Activated T-helper 1 cell treated with Interleukin-2 at 50 U/mL for 16 hours (primary cell): ENCODE results near the gene SPRR2B.
"Not testable (repeated sequence)": the region's sequence is repeated elsewhere in the genome, so short reads cannot be mapped to it uniquely, and the experiment has no call there.

Source experiments
- DNase-seq: peaks from one replicate; pipeline ENCODE4 v3.0.0-alpha.2; 2020; ENCODE audit warnings: low read depth

Gene SPRR2B

DNA sequence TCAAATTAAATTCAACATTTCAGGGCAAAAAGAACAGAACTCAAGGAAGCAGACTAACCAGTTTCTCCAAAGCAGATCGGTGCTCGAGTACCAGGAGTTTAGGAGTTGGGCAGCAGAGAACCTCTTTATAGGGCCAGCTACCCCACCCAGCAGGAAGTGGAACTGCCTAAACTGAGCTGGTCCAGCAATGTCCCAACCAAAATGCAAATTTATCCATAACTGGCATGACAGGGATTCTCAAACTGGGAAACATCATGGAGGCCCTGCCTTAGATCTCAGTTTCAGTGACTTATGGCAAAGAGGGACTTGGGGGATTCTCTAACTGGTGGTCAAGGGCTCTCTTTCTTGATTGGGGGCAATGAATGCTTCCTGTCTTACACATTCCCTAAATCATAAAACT, at the start of gene SPRR2B:
Gene SPRR2B (minus strand): TSS at position 101 of the 400 bp plus-strand sequence. CDS start 772 bp downstream, outside the sequence.
- no peak for DNase-seq

DNA sequence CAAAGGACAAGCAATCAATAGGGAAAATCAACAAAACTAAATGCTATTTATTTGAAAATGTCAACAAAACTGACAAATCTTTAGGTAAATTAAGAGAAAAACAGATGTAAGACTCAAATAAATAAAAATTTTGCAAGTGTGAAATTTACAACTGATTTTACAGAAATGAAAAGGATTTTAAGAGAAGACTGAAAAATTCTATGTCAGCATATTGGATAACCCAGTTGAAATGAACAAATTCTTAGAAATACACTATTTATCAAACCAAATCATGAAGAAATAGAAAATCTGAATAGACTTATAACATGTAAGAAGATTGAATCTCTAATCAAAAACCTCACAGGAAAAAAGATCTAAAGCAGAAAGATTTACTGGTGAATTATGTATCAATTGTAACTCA, 49.5 kb upstream of the SPRR2B start:
- no peak for DNase-seq

DNA sequence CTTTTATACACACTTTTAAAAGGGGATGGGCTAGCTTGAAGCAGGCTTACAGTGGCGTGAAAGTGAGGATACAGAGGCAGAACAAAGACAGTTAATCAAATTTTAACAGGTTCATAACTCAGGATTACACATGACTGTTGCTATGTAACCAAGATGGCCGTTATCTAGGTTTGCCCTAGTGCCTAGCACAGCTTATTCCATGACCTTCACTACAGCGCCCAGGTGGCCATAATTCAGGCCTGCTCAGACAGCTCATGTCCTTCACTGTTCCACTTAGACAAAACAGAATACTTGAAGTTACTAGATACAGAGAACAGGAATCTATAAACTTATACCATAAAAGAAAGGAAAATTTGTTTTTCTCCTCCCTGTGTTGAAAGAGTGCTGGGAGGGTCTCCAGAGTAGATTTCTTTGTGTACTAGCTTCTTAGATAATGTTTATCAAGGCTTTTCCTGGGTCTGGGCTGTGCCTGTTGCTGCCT, 48.1 kb upstream of the SPRR2B start:
- DNase-seq = no peak

DNA sequence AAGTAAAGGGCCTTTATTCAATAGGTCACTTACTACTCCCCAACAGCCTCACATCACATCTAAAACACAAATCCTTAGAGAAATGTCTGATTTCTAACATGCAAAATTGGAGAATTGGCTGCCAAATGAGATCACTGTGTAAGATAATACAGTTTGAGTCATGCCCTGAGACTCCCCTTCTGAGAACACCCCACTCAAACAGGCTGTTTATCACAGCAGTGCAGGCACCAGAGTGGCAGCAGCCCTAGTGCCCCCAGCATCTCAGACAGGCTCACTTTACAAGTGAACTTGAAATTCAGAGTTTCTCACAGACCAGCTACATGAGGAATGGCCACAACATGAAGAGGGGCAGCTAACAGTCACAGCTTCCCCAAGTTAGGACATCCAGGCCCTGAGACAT, 43.9 kb upstream of the SPRR2B start:
- not testable (repeated sequence) for DNase-seq

DNA sequence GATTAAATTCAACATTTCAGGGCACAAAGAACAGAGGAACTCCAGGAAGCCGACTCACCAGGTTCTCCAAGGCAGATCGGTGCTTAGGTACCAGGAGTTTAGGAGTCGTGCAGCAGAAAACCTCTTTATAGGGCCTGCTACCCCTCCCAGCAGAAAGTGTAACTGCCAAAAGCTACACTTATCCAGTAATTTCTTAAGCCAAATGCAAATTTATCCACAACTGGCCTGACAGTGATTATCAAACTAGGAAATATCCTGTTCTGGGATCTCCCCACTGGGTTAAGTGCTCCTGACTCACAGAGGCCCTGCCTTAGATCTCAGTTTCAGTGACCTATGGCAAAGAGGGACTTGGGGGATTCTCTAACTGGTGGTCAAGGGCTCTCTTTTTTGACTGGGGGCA, 42.0 kb upstream of the SPRR2B start, which contains the start of gene SPRR2F:
Gene SPRR2F (minus strand): TSS at position 101 of the 400 bp plus-strand sequence. CDS start 783 bp downstream, outside the sequence.
- no peak for DNase-seq

DNA sequence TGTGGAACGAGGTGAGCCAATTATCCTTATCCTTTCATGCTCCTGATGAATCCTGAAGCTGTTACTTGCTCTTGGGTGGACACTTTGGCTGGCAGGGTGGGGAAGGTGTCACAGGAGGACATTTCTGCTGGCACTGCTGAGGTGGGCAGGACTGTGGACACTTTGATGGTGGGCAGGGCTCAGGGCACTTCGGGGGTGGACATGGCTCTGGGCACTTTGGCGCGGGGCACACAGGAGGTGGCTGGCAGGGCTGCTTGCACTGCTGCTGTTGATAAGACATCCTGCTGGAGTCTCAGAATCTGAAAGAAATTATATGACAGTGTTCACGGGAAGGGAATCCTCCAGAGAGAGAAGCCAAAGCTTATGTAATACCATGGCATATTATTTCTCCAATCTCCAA, 41.0 kb upstream of the SPRR2B start:
- DNase-seq = not testable (repeated sequence)

DNA sequence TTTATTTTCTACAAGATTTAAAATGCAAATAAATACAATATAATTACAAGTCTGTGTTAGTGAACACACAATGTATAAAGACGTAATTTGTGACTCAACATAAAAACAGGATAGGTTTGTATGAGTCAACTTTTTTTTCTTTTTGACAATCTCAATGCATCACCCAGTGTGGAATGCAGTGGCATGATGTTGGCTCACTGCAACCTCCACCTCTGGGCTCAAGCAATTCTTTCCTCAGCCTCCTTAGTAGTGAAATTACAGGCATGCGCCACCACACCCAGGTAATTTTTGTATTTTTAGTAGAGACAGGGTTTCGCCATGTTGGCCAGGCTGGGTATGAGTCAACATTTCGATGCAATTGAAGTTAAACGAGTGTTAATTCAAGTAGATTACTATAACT, 28.8 kb upstream of the SPRR2B start:
- DNase-seq = no peak

DNA sequence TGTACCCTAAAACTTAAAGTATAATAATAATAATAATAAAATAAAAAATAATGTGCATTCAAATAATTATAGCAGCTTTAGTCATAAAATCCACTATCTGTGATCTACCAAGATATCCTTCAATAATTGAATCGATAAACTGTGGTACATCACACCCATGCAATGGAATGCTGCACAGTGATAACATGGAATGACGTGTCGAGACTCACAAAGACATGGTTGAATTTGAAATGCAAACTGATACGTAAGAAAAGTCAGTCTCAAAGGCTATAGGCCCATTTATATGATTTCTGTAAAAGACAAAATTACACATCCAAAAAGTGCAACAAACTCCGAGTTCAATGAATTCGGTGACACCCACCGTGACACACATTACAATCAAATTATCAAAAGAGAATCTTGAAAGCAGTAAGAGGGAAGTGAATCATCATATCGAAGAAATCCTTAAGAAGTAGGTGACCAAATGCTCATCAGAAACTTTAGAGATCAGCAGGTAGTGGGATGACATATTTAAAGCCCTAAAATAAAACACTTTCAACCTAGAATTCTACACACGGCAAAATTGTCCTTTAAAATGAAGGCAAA, 28.1 kb upstream of the SPRR2B start:
- DNase-seq = no peak

DNA sequence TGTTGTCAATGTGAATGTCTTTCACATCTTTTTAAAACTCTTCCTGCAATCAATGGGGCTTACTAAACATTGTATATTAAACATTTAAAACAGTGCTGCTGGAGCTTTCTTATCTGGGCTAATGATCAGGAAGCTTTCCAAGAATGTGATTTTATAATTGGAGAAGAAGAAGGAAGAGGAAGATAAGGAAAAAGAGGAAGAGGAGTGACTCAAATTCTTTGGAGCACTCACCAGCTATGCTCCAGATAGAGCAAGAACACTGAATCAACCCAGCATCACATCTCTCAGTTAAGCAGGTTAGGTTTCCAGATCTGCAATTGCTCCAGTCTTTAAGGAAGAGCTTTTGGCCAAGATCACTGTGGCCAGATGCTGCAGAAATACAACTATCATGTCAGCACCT, 24.4 kb upstream of the SPRR2B start:
- no peak for DNase-seq

DNA sequence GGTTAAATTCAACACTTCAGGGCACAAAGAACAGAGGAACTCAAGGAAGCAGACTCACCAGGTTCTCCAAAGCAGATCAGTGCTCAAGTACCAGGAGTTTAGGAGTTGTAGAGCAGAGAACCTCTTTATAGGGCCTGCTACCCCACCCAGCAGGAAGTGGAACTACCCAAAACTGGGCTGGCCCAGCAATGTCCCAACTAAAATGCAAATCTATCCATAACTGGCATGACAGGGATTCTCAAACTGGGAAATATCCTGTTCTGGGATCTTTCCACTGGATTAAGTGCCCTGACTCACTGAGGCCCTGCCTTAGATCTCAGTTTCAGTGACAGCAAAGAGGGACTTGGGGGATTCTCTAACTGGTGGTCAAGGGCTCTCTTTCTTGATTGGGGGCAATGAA, 23.0 kb upstream of the SPRR2B start, which contains the start of gene SPRR2E:
Gene SPRR2E (minus strand): TSS at position 101 of the 400 bp plus-strand sequence. CDS start 775 bp downstream, outside the sequence.
- no peak for DNase-seq

DNA sequence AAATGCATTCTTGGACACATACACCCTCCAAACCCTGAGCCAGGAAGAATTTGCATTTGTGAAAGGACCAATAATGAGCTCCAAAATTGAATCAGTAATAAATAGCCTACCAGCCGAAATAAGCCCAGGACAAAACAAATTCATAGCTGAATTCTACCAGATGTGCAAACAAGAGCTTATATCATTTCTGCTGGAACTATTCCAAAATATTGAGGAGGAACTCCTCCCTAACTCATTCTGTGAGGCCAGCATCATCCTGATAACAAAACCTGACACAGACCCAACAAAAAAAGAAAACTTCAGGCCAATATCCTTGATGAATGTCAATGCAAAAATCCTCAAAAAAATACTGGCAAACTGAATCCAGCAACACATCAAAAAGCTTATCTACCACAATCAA, 16.2 kb upstream of the SPRR2B start:
- no peak for DNase-seq

DNA sequence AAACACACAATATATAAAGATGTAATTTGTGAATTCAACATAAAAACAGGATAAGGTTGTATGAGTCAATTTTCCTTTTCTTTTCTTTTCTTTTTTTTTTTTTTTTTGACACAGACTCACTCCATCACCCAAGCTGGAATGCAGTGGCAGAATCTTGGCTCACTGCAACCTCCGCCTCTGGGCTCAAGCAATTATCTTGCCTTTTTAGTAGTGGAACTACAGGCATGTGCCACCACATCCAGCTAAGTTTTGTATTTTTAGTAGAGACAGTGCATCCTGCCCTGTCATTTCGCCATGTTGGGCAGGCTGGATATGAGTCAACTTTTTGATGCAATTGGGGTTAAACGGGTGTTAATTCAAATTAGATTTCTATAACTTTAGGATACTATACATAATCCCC, 10.3 kb upstream of the SPRR2B start:
- DNase-seq = no peak

DNA sequence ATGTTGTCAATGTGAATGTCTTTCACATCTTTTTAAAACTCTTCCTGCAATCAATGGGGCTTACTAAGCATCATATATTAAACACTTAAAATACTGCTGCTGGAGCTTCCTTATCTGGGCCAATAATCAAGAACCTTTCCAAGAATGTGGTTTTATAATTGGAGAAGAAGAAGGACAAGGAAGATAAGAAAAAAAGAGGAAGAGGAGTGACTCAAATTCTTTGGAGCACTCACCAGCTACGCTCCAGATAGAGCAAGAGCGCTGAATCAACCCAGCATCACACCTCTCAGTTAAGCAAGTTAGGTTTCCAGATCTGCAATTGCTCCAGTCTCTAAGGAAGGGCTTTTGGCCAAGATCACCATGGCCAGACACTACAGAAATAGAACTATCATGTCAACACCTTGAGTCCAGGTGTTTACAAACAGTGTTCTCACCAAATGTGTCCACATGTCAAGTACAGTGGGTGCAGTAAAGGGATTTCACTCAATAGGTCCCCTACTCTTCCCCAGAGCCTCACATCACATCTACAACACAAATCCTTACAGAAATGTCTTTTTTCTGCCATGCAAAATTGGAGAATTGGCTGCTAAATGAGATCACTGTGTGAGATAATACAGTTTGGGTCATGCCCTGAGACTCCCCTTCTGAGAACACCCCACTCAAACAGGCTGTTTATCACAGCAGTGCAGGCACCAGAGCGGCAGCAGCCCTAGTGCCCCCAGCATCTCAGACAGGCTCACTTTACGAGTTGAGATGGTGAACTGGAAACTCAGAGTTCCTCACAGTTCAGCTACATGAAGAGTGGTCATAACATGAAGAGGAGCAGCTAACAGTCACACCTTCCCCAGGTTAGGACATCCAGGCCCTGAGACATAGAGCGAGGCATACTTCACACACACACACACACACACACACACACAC, 1.7 kb upstream of the SPRR2B start:
- no peak for DNase-seq

DNA sequence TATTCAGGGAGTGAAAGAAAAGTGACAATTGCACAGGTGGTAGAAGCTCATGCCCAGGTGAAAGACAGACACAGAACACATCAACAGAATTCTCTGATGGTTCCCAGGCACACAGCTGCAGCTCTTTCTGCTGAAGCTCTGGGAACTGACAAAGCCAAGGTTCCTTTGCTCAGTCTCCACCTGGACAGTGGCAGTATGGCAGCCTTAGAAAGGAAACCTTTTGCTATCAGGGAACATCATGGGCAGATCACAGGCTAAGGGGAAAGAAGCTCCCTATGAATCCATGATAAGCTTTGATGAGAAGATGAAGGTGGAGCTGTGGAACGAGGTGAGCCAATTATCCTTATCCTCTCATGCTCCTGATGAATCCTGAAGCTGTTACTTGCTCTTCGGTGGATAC, 1.2 kb downstream of the SPRR2B start:
- DNase-seq = no peak

DNA sequence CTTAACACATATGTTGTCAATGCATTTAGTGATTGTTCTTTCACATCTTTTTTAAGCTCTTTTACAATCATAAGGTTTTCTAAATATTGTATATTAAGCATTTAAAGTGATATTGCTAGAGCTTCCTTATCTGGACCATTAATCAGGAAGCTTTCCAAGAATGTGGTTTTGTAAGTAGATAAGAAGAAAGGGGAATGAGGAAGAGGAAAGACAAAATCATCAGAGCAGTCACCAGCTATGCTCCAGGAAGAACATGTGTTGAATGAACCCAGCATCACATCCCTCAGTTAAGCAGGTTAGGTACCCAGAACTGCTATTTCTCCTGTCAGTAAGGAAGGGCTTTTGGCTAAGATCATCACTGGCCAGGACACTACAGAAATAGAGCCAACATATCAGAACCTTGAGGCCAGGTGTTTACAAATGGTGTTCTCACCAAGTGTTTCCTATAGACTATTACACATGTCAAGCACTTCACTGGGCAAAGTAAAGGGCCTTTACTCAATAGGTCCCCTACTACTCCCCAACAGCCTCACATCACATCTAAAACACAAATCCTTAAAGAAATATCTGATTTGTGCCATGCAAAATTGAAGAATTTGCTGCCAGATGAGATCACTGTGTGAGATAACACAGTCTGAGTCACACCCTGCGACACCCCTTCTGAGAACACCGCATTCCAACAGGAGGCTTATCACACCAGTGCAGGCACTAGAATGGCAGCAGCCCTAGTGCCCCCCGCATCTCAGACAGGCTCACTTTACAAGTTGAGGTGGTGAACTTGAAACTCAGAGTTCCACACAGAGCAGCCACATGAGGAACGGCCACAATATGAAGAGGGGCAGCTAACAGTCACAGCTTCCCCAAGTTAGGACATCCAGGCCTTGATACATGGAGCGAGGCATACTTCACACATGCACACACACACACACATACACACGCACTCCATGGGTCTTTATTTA, 12.3 kb downstream of the SPRR2B start:
- no peak for DNase-seq

DNA sequence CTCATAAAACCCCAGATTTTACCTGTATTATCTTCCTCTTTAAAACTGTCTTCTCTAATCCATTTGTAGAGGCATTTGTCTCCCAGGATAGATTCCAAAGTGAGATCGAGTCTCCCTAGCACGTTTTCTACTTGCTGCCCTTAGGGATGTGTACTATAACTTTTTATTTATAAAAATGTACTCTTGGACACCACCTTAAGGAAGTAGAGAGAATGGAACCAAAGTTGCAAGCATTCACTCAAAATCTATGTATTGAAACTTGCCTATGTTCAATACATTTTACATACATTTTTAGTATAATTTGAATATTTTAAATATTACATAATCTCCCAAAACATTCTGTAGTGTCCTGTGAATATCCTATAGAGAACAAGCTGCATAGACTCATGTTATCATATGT, 13.3 kb downstream of the SPRR2B start:
- DNase-seq = no peak

DNA sequence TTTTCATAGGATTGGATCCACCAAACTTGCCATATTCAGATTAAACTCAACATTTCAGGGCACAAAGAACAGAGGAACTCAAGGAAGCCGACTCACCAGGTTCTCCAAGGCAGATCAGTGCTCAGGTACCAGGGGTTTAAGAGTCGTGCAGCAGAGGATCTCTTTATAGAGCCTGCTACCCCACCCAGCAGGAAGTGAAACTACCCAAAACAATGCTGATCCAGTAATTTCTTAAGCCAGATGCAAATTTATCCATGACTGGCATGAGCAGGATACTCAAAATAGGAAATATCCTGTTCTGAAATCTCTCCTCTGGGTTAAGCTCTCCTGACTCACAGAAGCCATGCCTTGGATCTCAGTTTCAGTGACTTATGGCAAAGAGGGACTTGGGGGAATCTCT, 14.0 kb downstream of the SPRR2B start, which contains the start of gene SPRR2A:
Gene SPRR2A (minus strand): TSS at position 138 of the 400 bp plus-strand sequence. CDS start 777 bp downstream, outside the sequence.
- DNase-seq = no peak

DNA sequence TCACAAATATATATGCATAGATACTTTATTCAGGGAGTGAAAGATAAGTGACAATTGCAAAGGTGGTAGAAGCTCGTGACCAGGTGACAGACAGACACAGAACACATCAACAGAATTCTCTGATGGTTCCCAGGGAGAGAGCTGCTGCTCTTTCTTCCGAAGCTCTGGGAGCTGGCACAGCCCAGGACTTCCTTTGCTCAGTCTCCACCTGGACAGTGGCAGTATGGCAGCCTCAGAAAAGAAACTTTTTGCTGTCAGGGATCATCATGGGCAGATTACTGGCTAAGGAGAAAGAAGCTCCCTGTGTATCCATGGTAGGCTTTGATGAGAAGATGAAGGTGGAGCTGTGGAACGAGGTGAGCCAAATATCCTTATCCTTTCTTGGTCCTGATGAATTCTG, 15.3 kb downstream of the SPRR2B start:
- DNase-seq = not testable (repeated sequence)

DNA sequence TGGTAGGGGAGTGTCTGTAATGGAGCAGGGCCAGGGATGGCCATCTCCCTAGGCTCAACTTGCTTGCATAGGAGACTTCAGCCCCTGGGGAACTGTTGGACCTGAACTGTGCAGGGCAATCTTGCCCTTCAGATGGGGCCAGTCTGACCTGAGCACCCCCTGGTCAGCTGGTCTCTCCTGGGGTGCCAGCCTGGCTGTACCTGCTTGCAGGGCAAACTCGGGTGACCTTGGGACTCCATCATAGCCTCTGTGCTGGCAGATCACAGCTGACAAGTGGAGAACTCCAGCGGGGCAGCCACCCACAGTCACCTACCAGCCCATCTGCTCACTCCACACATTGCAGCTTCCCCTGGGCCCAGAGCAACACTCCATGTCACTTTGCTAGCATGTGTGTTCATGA, 22.2 kb downstream of the SPRR2B start:
- DNase-seq = no peak

DNA sequence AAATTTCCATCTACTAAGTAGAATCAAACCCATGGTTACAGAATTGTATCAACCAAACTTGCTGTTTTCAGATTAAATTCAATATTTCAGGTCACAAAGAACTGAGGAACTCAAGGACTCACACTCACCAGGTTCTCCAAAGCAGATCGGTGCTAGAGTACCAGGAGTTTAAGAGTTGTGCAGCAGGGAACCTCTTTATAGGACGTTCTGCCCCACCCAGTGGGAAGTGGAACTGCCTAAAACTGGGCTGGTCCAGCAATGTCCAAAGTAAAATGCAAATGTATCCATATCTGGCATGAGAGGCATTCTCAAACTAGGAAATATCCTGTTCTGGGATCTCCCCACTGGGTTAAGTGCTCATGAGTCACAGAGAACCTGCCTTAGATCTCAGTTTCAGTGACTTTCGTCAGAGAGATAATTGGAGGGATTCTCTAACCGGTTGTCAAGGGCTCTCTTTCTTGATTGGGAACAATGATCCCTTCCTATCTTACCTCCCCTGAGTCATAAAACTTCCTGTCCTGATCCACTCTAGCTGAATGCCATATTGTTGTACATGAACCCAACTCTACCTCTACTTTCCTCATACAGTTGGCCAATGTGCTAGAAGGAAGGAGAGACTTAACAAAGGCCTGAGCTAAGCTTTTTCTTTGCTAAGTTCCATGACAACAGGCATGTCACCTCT, 30.3 kb downstream of the SPRR2B start, which contains the start of gene SPRR2D:
Gene SPRR2D (minus strand): TSS at position 171 of the 682 bp plus-strand sequence. CDS start 774 bp downstream, outside the sequence.
- DNase-seq = no peak

DNA sequence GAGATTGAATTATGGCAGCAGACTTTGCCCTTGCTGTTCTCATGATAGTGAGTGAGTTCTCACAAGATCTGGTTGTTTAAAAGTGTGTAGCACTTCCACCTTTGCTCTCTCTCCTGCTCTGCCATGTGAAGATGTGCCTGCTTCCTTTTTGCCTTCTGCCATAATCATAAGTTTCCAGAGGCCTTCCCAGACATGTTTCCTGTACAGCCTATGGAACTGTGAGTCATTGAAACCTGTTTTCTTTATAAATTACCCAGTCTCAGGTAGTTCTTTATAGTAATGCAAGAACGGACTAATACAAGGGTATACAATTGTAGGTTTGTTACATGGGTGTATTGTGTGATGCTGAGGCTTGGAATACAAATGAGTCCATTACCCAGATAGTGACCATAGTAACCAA, 36.2 kb downstream of the SPRR2B start:
- DNase-seq = no peak
